Measurements from ENCODE around the gene LPP.

Gene LPP

DNA sequence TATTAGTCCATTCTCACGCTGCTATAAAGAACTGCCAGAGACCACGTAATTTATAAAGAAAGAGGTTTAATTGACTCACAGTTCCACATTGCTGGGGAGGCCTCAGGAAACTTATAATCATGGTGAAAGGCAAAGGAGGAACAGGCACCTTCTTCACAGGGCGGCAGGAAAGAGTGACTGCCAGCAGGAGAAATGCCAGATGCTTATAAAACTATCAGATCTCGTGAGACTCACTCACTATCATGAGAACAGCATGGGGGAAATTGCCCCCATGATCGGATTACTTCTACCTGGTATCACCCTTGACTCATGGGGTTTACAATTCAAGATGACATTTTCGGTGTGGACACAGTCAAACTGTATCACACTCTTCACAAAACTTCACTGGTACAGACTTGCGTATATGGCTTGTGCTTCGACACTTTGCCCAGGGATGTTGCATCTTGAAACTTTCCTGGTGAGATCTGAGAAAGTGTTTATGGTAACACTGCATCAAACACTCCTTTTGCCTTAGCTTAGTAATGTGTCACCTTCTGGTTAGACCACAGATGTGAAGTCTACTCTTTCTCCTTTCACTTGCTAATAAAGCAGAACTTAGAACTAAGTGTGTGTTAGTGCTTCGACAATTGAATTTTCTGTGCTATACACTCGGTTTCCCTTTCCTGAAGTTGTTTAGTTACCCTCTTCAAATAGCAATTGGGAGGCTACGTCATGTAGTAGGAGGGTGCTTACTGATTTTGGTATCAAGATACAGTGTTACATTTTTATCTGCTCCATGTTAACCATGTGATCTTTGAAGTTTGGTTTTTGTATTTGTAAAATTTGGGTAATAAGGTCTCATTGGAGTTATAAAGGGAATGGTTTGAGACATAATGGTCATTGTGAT, 185.7 kb downstream of the LPP start:
- DNase-seq, result peak; percentile 91

DNA sequence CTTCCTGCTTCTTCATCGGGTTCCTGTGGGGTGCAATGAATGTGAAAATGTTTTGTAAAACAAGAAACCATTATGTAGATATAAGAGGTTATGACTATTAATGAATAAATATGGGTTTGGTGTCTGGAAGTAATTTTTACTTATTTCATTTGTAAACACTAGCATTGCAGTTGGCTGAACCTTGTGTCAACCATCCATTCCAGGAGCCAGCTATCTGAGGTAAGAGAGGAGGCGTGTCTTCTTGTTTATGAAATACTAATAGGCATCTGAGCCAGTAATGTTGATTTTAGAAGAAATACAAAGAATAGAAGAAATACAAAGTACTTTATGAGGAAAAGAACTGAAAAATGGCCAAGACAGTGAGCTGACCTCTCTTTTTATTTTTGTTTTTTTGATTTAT, 187.5 kb downstream of the LPP start:
- DNase-seq, result no peak

DNA sequence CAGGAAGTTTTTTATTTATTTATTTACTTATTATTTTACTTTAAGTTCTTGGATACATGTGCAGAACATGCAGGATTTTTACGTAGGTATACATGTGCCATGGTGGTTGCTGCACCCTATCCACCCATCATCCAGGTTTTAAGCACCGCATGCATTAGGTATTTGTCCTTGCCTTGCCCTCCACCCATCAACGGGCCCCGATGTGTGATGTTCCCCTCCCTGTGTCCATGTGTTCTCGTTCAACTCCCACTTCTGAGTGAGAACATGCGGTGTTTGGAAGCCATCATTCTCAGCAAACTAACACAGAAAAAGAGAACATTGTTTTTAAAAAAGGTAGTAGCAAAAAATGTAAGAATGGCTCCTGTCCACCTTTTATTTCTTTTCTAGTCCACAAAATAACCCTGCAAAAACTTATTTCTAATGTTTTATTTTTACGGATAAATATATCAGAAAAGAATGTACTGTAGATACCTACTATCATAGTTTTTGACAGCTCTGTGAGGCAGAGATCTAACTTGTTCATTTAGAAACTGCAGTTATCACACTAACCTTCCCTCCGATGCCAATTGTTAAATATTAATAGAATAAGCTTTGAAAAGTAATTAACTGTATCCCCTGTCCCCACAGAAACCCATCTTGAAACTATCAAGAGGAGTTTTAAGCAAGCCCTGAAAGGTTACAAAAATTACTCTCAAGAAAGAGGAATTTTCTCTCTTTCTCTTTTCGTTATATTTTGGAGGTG, 189.2 kb downstream of the LPP start:
- no peak for DNase-seq

DNA sequence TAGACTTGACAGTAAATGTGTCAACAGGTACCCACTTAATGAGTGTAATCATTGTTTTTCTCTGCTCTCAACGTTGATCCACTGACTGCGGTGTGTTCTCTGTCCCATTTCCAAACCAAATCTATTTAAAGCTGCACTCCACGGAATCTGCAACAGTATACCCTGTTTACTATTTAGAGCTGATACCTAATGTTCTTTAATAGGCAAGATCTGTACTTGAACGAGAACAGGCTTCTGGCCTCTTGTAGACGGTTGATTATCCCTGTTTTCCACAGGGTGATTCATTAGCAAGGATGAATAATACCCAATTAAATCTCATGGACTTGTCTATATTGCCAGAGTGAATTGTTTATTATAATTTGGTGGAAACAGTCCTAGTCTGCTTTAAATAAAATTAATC, 189.9 kb downstream of the LPP start:
- no peak for DNase-seq

DNA sequence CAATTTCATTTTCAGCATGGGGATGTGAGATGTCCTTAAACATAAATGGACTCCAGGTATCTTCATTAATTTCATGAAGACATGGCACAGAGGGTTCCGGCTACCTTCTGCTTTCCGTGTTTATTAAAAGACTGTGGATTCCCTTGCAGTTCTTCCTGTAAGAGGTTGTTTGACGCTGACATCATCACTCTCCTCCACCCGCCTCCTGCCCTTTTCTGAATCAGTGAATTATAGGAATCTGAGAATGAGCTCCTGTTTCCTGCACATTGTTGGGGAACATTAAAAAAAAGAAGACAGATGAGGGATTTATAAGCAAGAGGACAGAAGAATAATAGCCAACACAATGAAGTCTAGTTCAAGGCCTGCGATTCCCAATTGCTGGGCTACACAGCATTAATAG, 191.3 kb downstream of the LPP start:
- no peak for DNase-seq

DNA sequence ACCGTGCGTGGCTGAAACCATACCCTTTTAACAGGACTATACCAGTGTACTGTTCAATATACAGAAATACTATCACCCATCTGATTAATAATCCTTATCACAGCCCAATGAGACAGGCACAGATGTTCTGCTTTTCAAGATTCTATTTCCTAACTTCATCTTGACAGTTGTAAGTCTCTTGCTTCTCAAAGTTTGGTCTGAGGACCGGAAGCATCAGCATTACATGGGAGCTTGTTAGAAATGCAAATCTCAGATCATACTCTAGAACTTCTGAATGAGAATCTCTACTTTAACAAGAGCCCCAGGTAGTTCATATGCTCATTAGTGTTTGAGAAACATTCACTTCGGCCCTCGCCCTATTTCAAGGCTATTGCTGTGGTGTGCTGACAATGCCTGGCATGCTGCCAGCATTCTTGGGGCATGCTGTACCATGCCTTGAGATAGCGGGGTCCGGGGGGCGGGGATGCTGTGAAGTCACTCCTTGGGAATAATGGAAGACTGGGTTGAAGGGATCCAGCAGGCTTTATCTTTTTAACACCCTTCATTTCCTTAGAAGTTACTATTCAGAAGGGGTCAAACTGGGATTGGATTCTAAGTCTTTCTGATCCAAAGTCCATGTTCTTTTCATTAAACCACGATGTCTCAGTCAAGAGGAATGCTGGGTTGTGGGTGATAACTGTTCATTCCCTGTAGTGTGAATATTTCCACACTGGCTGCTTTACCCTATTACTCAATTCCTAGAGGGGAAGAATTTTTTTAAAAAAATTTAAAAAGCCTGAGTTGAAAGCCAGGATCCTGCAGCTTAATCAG, 194.7 kb downstream of the LPP start:
- no peak for DNase-seq

DNA sequence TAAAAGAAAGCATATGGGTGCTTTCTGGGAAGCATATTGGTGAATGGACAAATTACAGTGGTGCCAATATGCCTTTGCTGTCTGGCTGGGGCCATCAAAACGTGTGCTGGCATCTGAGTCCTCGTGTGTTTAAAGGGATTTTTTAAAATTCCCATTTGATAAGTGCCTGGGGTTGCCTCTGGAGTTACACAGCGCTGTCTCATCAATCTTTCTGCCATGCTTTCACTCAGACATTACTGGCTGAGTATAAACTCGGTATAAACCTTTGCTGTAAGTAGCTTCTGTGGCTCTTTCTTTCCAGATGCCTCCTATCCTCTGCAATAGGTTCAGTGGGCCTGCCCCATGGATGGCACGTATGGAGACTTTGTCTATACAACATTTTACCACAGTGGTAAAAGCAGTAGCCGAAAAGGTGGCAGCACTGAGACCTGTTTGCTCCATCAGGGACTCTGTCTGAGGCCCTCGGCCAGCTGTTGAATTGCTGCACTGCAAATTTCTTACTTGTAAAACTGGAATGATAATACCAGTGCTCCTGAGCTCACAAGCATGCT, 195.5 kb downstream of the LPP start:
- no peak for DNase-seq

DNA sequence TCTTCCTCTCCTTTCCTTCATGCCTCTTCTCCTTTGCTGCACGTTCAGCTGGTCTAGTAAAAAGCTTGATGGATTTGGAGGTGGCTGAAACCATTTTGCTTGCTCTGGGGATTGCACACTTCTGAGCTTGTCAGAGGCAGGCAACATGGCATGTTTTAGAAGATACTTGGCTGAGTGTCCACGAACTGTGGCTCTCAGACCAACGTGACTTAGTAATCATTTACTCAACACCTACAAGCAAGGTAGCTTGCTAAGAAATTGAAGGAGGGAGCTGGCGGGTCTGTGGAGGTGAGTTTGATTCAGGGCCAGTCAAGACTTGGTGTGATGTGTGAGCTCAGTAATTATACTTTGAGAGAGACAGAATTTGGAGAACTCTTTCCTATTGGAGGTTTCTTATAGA, 196.0 kb downstream of the LPP start:
- no peak for DNase-seq

DNA sequence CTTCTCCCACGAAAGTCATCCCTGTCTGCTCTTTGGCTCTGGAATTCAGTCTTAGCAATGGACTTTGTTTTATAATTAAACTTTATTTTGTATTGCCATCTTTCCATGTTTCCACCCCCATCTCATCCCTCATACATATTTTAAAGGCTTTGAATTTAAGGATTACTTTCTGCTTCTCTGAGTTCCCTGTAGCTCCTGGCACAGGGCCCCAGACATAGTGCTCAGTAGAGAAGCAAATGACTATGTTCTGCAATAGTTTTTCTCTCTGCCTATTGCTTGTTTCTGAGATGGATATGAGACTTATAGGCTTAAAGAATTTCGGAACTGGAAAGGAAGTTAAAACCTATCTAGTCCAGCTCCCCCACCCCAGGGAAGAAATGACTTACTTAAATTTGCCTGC, 197.0 kb downstream of the LPP start:
- no peak for DNase-seq

DNA sequence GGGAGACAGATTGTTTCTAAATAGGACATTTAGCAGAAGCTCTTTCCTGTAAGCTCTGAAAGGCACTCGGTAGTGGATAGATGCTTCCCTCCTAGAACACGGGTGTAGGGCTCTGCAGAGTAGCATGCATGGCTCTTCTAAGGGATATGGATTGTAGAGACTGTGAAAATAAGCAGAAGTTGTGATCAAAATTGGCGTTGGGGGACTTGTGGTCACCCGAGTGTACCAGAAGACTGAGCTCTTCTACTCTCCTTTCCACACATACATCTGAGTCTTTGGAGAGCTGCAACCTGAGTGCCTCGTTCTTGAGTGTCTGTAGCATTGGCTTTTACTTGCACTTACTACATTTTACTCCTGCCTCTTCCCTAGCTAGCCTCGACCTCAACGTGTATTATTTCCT, 197.7 kb downstream of the LPP start:
- no peak for DNase-seq

DNA sequence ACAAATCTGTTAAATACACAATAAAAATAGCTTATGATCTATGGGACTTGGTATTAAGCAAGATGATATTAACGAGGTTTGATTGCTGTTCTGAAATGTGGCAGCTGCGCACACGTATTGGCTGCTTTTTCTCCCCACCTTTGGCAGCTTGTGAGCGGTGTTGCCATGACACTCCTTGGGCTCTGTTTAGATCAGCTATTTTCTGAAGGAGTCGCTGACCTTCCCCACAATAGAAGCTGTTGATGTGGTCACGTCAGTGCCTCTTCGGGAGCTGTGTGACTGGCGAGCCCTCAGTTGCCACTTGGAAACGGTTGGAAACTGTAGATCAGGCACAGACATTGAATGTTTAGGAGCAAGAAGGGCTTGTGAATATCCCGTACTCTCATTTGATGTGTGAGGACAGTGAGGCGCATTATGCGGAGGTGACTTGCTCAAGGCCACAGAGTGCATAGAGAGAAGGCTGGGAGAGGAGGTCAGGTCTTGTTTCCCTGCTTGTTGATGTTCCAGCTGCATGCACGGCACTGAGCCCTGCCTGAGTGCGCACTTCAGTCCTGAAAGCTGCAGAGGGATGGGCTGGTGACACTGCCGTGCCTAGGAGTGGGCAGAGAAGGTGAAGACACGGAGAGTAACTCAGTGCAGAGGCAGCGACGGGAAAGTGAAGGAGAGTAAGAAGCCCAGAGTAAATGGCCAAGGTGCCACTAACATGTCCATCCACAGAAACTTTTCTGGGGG, 198.4 kb downstream of the LPP start:
- no peak for DNase-seq

DNA sequence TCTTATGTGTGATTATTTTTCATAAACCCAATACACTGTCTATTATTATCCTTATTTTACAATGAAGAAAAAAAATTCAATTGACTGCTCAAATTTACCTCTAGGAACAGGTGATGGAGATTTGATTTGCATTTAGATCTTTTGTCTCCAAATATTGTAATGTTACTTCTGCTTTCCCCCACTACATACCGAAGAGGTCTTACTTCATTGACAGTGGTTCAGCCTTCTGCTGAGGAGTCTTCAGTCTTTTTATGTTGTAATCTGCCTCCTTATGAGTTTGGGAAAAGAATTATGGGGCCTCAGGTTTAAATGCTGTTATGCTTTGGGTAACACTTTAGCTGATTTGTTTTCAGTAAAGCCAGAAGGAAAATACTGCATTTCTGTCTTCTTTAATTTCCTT, 199.5 kb downstream of the LPP start:
- DNase-seq, result no peak

DNA sequence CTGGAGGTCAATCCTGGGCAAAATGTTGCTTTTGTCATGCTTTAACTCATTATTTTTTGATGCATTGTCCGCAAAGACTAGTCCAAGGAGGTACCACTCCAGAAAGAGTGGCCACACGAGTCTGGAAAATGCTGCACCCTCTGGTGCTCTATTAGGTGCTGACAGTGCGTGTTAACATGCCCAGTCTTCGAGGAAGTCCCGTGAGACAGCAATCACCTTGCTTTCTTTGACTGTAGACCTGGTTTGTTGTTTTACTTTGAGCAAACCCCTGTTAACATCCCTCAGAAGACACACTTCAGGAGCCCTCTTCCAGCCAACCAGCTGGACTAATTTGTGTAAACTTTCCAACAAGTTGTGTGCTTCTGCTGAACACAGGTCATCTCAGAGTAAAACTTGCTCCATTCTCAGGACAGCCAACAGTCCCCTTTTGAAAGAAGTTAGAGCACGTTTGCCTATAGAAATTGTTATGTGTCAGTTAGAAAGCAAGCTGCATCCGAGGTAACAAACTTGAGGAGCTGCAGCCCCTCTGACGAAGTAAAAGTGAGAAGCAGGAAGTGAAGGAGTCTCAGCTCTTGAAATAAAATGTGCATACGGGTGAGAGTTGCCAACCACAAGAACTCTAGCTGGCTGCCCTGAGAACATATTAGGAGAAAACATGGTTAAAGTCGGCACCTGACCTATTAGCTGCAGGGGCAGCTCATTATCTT, 205.0 kb downstream of the LPP start:
- DNase-seq, result peak; percentile 61

DNA sequence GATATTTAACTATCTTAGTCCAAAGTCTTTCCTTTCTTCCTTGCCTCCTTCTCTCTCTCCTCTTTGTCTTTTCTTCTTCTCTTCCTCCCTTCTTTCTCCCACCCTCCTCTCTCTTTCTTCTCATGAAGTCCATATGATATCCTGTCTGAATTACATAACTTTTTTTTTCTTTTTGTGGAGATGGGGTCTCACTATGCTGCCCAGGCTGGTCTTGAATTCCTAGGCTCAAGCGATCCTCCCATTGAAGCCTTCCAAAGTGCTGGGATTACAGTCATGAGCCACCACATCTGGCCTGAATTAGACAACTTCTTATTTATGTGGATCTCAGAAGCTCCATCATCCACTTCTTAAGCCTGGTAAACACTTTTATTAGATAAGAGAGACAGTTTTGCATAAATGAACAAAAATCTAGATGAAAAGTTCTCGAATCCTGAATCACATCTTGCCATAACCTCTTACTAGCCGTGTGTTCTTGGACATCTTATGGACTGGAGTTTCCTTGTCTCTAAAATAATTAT, 206.5 kb downstream of the LPP start:
- no peak for DNase-seq

DNA sequence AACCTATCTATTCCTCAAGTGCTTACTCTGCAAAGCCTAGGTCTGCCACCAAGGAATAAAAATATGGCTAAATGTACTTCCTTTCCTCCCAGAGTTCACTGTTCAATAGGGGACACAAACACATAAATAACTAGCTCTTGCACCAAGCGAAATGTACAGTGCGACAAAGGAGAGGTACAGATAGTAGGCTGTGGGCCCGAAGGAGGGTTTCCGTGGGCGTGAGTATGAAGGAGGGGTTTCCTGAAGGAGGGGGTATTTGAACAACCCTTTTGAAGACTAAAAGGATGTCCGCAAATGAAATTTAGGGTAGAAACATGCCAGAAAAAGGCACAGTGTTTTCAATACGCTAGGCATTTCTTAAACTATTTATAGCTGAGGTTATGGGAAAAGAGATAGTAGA, 207.9 kb downstream of the LPP start:
- DNase-seq, result no peak

DNA sequence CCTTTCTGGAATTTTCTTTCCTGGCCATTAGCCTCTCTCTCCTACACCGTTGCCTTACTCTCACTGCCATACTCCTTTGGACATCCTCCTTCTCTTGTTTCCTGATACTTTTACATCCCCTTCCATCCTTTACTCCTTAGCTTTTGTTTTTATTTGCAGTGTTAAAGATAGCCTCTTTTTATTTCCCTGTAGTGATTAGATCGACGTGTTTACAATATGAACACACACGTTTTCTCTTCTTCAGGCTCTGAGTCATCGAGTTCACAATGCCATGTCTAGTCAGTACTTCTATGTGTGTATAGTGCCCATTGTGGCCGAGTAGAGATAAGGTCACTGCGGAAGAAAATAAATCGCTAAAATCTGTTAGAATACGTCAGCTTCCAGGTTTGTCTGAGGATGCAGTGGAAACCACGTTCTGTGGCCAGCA, 208.5 kb downstream of the LPP start:
- DNase-seq, result no peak

DNA sequence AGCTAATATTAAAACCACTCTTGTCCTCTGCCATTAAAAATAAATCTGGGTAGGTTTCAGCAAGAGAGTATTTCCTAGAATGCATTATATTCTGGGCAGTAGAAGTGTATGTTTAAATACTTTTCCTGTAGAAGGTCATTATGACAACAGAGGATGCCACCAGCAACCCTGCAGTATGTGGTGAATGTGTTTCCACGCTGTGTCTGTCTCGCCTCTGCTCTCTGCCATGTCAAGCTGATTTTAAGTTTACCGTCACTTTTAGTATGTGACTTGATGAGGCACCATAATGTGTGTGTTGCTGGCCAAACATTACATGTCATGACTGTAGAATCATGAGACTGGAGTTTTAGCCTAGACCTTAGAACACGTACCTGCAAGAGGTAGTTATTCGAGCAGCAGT, 211.2 kb downstream of the LPP start:
- no peak for DNase-seq

DNA sequence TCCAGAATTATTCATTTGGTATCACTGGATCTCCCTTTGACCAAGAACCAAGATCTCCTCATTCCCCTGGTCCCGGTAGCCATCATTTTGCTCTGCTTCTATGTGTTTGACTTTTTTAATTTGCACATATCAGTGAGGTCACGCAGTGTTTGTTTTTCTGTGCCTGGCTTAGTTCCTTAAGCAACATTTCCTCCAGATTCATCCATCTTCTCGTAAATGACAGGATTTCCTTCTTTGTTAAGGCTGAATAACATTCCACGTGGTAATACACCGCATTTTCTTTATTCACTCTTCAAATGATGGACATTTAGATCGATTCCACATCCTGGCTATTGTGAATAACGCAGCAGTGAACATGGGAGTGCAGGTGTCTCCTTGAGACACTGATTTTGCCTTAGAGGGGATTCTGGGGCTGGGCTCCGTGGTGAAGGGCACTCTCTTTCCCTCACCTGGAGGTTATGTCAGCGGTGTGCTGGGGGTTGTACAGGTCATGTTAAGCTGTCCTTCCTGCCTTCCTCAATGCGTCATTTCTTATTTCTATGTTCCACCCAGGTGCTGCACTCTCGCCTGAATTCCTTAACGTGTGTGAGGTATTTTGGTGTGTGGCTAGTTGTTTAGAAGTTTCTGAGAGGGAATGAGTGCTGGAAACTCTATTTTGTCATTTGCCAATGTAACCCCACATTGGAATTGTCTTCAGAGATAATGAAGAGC, 212.2 kb downstream of the LPP start:
- DNase-seq, result no peak

DNA sequence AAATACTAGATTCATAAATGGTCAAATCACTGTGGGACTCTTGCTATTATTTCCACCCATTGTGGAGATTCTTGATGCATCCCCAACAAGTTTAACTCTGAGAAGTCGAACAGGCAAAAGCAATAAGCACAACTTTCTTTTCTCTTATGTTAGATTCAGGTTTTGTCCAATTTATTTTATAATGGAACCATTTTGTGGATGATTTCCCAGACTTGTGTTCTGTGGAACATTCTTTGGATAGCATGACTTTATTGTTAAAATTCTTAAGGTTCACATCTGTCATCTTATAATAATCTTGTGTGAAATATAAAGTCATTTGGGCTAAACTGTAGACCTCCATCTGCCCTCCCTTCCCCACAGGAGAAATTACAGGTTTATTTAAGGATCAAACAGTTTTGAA, 213.7 kb downstream of the LPP start:
- DNase-seq, result no peak

DNA sequence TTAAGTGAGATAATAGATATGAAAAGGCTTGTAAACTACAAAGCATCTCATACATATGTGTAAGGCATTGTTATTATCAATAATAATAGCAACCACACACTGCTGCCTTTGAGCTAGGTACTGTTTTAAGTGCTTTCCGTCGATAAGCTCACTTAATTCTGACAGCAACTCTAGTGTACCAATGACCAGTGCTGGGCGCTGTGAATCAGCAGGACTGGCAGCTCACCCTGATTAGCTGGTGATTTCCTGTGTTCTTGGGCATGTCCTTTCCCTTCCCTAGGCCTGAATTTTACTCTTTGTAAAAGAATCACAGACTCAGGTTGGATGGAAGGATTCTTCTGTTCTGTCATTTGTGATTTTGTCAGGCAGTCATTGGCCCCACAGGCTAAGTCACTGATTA, 215.6 kb downstream of the LPP start:
- DNase-seq, result no peak
